Activated CD8-positive, alpha-beta memory T cell treated with anti-CD3 and anti-CD28 coated beads, Interleukin-2, amount 50 U/mL, for 48 hours (primary cell): ENCODE measurements around the gene SLC22A7.

Experiments used
- DNase-seq: peaks from one replicate; pipeline ENCODE4 v3.0.0-alpha.2; 2020

SLC22A7 gene

GRCh38 chr6:43267619-43268354, 30.3 kb upstream of the SLC22A7 start:
- DNase-seq, result no peak

- DNase-seq, result no peak
These were observed 29.7 kb upstream of the SLC22A7 start for GRCh38 chr6:43268355-43268700.

GRCh38 chr6:43268782-43269272, 29.2 kb upstream of the SLC22A7 start:
- DNase-seq, result no peak

- peak; percentile 73 for DNase-seq
These were observed 28.6 kb upstream of the SLC22A7 start for GRCh38 chr6:43269273-43270007.

GRCh38 chr6:43271103-43271815, 26.8 kb upstream of the SLC22A7 start:
- no peak for DNase-seq

GRCh38 chr6:43271944-43272343, 26.1 kb upstream of the SLC22A7 start:
- DNase-seq, result no peak

GRCh38 chr6:43273707-43274106, 24.4 kb upstream of the SLC22A7 start:
- no peak for DNase-seq

- no peak for DNase-seq
These were observed 23.7 kb upstream of the SLC22A7 start for GRCh38 chr6:43274127-43274915.

GRCh38 chr6:43274916-43275597, 23.0 kb upstream of the SLC22A7 start:
- peak; percentile 65 for DNase-seq

GRCh38 chr6:43275801-43276576, 22.1 kb upstream of the SLC22A7 start:
- DNase-seq, result no peak

GRCh38 chr6:43276577-43277305, 21.3 kb upstream of the SLC22A7 start:
- no peak for DNase-seq

- no peak for DNase-seq
These were observed 20.8 kb upstream of the SLC22A7 start for GRCh38 chr6:43277306-43277642.

- no peak for DNase-seq
These were observed 20.2 kb upstream of the SLC22A7 start for GRCh38 chr6:43277643-43278523.

- DNase-seq, result no peak
These were observed 19.5 kb upstream of the SLC22A7 start for GRCh38 chr6:43278524-43279078.

GRCh38 chr6:43280234-43280633, 17.8 kb upstream of the SLC22A7 start:
- DNase-seq, result no peak

- no peak for DNase-seq
These were observed 16.0 kb upstream of the SLC22A7 start for GRCh38 chr6:43282060-43282459.

- DNase-seq, result no peak
These were observed 15.2 kb upstream of the SLC22A7 start for GRCh38 chr6:43282636-43283513.

GRCh38 chr6:43283514-43283901, 14.6 kb upstream of the SLC22A7 start:
- no peak for DNase-seq
